ENCODE measurements around the gene TRIM69. TPM values are rescaled to one million over a fixed set of nuclear protein-coding genes. Genes with fewer than 3 reads are reported as not detected.

The TRIM69 gene
- total and polyA plus RNA-seq, 4 donors, result 28.9 to 55.1 (median 46.1) TPM

DNA sequence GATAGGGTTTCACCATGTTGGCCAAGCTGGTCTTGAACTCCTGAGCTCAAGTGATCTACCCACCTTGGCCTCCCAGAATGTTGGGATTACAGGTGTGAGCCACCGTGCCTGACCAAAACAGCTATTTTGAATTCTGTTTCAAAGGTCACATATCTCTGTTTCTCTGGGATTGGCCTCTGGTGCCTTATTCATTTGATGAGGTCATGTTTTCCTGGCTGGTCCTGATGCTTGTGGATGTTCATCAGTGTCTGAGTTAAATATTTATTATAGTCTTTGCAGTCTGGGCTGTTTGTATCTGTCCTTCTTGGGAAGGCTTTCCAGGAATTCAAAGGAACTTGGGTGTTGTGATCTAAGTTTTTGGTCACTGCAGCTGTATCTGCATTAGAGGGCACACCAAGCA is 30.3 kb upstream of the TRIM69 start:
- Histone ChIP-seq H3K27me3 (ENCODE audit: control insufficient read depth, insufficient read depth, low read length) (no peaks in the 10 kb centered on the region), H3K4me1 (ENCODE audit: control insufficient read depth, insufficient read depth, low read length) (no peaks in the 10 kb centered on the region), H3K9me3 (ENCODE audit: control insufficient read depth, insufficient read depth, low read length) (no peaks in the 10 kb centered on the region), H3K27ac (ENCODE audit: low read depth, low read length) (no peak overlapping the region), H3K4me3 (ENCODE audit: low read depth, low read length) (no peak overlapping the region), H3K36me3 (ENCODE audit: control insufficient read depth, insufficient read depth, low read length) (no peaks in the 10 kb centered on the region)
- DNase-seq (ENCODE audit: low read depth in 4 of 6, low spot score in 6 of 6), result no peak
- 100% methylated on average over 1 of the region's 1 CpG for WGBS (ENCODE audit: insufficient coverage)

DNA sequence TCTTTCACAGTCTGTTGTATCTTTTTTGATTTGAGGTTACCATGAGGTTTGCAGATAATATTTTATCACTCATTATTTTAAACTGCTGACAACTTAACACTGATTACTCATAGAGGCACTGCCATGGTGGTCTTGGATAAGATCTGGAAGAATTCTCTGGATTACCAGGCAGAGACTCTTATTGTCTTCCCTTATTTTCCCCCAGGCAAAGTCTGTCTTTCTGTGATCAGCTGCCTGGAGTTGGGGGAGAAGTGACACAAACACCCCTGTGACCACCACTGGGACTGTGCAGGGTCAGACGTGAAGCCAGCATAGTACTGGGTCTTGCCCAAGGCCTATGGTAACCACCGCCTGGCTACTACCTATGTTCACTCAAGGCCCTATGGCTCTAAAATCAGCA is 29.9 kb upstream of the TRIM69 start:
- Histone ChIP-seq H3K27ac (ENCODE audit: low read depth, low read length) (no peak overlapping the region), H3K36me3 (ENCODE audit: control insufficient read depth, insufficient read depth, low read length) (no peaks in the 10 kb centered on the region), H3K4me3 (ENCODE audit: low read depth, low read length) (no peak overlapping the region), H3K9me3 (ENCODE audit: control insufficient read depth, insufficient read depth, low read length) (no peaks in the 10 kb centered on the region), H3K27me3 (ENCODE audit: control insufficient read depth, insufficient read depth, low read length) (no peaks in the 10 kb centered on the region), H3K4me1 (ENCODE audit: control insufficient read depth, insufficient read depth, low read length) (no peaks in the 10 kb centered on the region)
- no peak for DNase-seq (ENCODE audit: low read depth in 4 of 6, low spot score in 6 of 6)
- WGBS (ENCODE audit: insufficient coverage), result 90% methylated on average over 2 of the region's 2 CpGs

DNA sequence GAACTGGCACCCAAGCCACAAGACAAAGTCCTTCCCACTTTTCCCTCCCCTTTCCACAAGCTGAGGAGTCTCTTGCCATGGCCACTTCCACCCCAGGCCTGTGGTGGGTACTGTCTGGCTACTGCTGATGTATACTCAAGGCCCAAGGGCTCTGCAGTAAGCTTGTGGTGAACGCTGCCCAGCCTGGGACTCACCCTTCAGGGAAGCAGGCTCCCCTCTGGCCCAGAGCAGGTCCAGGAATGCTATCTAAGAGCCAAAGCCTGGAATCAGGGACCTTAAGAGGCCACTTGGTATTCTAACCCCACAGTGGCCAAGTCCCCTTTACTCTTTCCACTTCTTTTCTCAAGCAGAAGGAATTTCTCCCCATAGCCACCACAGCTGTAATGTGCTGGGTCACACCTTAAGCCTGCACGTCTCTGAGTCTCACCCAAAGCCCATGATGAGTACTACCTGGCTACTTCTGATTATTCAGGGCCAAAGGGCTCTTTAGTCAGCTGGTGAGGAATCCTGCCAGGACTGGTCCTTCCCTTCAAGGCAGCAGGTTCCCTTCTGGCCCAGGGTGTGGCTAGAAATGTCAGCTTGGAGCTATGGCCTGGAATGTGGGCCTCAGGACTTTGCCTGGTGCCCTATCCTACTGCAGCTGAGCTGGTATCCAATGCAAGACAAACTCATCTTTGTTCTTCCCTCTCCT is 29.2 kb upstream of the TRIM69 start:
- Histone ChIP-seq H3K9me3 (ENCODE audit: control insufficient read depth, insufficient read depth, low read length) (no peaks in the 10 kb centered on the region), H3K4me1 (ENCODE audit: control insufficient read depth, insufficient read depth, low read length) (peaks cover 6% of the 10 kb centered on the region), H3K27ac (ENCODE audit: low read depth, low read length) (no peak overlapping the region), H3K27me3 (ENCODE audit: control insufficient read depth, insufficient read depth, low read length) (no peaks in the 10 kb centered on the region), H3K4me3 (ENCODE audit: low read depth, low read length) (no peak overlapping the region), H3K36me3 (ENCODE audit: control insufficient read depth, insufficient read depth, low read length) (no peaks in the 10 kb centered on the region)
- 83% methylated on average over 2 of the region's 2 CpGs for WGBS (ENCODE audit: insufficient coverage)
- DNase-seq (ENCODE audit: low read depth in 4 of 6, low spot score in 6 of 6), result no peak

DNA sequence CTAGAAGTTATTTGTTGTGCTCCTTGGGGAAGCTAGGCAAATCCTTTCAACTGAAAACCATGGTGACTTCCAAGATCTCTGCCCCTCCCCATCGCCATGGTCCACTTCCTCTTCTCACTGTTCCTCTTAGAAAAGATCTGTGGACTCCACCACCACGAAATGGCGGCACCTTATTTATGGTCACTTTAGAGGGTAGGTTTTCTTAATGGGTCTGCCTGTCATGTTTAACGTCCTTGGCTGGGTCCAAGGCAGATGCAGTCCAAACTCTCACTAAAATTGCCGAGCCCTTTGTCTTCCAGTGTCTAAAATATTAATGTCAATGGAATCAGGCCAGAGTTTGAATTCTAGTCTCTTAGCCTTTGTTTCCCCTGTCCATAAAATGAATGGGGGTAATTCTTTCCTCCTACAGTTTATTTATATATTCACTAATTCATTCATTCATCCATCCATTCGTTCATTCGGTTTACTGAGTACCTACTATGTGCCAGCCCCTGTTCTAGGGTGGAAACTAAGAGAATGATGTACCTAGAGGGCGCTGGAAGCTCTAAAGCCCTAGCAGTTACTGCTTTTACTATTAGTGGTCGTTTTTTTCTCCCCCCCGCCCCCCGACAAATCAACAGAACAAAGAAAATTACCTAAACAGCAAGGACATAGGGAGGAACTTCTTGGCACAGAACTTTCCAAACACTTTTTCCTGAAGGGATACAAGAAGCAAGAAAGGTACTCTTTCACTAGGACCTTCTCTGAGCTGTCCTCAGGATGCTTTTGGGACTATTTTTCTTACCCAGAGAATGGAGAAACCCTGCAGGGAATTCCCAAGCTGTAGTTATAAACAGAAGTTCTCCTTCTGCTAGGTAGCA is 25.9 kb upstream of the TRIM69 start:
- no CpG with 5 or more reads among the region's 11 CpGs for WGBS (ENCODE audit: insufficient coverage)
- Histone ChIP-seq H3K4me3 (ENCODE audit: low read depth, low read length) (peak overlapping the region; percentile 98), H3K9me3 (ENCODE audit: control insufficient read depth, insufficient read depth, low read length) (no peaks in the 10 kb centered on the region), H3K36me3 (ENCODE audit: control insufficient read depth, insufficient read depth, low read length) (no peaks in the 10 kb centered on the region), H3K27ac (ENCODE audit: low read depth, low read length) (peak overlapping the region; percentile 98), H3K27me3 (ENCODE audit: control insufficient read depth, insufficient read depth, low read length) (no peaks in the 10 kb centered on the region), H3K4me1 (ENCODE audit: control insufficient read depth, insufficient read depth, low read length) (peaks cover 12% of the 10 kb centered on the region)
- DNase-seq (ENCODE audit: low read depth in 4 of 6, low spot score in 6 of 6), result peak in 1 of 6 donors; percentile 5

DNA sequence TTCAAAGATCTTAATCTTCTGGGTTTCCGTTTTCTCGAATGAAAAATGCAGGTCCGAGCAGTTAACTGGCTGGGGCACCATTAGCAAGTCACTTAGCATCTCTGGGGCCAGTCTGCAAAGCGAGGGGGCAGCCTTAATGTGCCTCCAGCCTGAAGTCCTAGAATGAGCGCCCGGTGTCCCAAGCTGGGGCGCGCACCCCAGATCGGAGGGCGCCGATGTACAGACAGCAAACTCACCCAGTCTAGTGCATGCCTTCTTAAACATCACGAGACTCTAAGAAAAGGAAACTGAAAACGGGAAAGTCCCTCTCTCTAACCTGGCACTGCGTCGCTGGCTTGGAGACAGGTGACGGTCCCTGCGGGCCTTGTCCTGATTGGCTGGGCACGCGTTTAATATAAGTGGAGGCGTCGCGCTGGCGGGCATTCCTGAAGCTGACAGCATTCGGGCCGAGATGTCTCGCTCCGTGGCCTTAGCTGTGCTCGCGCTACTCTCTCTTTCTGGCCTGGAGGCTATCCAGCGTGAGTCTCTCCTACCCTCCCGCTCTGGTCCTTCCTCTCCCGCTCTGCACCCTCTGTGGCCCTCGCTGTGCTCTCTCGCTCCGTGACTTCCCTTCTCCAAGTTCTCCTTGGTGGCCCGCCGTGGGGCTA is 25.1 kb upstream of the TRIM69 start, which contains the start of the genes B2M and PATL2:
Gene B2M, plus strand, starts transcription at position 422 of the 647 bp plus-strand sequence. Its CDS starts 30 bp downstream, at position 452.
Gene PATL2, minus strand, starts transcription at position 228 of the 647 bp plus-strand sequence. CDS start 34,833 bp downstream, outside the sequence.
- Histone ChIP-seq H3K27ac (ENCODE audit: low read depth, low read length) (peak within 1 kb of the TSS; percentile 98), H3K27me3 (ENCODE audit: control insufficient read depth, insufficient read depth, low read length) (no peaks in the 10 kb centered on the region), H3K36me3 (ENCODE audit: control insufficient read depth, insufficient read depth, low read length) (no peaks in the 10 kb centered on the region), H3K4me1 (ENCODE audit: control insufficient read depth, insufficient read depth, low read length) (peaks cover 12% of the 10 kb centered on the region), H3K4me3 (ENCODE audit: low read depth, low read length) (peak within 1 kb of the TSS; percentile 98), H3K9me3 (ENCODE audit: control insufficient read depth, insufficient read depth, low read length) (no peaks in the 10 kb centered on the region)
- DNase-seq (ENCODE audit: low read depth in 4 of 6, low spot score in 6 of 6), result peak; percentile 89 to 98 (median 92)
- under 1% methylated on average over 37 of the region's 37 CpGs for WGBS (ENCODE audit: insufficient coverage)

DNA sequence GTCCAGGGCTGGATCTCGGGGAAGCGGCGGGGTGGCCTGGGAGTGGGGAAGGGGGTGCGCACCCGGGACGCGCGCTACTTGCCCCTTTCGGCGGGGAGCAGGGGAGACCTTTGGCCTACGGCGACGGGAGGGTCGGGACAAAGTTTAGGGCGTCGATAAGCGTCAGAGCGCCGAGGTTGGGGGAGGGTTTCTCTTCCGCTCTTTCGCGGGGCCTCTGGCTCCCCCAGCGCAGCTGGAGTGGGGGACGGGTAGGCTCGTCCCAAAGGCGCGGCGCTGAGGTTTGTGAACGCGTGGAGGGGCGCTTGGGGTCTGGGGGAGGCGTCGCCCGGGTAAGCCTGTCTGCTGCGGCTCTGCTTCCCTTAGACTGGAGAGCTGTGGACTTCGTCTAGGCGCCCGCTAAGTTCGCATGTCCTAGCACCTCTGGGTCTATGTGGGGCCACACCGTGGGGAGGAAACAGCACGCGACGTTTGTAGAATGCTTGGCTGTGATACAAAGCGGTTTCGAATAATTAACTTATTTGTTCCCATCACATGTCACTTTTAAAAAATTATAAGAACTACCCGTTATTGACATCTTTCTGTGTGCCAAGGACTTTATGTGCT is 24.5 kb upstream of the TRIM69 start:
- no peaks in the 10 kb centered on the region for H3K9me3 ChIP-seq (ENCODE audit: control insufficient read depth, insufficient read depth, low read length)
- 1% methylated on average over 39 of the region's 46 CpGs for WGBS (ENCODE audit: insufficient coverage)
- H3K36me3 ChIP-seq (ENCODE audit: control insufficient read depth, insufficient read depth, low read length), result no peaks in the 10 kb centered on the region
- peak overlapping the region; percentile 98 for H3K4me3 ChIP-seq (ENCODE audit: low read depth, low read length)
- peak in 1 of 6 donors; percentile 35 for DNase-seq (ENCODE audit: low read depth in 4 of 6, low spot score in 6 of 6)
- H3K27me3 ChIP-seq (ENCODE audit: control insufficient read depth, insufficient read depth, low read length), result no peaks in the 10 kb centered on the region
- peaks cover 12% of the 10 kb centered on the region for H3K4me1 ChIP-seq (ENCODE audit: control insufficient read depth, insufficient read depth, low read length)
- H3K27ac ChIP-seq (ENCODE audit: low read depth, low read length), result peak overlapping the region; percentile 98

DNA sequence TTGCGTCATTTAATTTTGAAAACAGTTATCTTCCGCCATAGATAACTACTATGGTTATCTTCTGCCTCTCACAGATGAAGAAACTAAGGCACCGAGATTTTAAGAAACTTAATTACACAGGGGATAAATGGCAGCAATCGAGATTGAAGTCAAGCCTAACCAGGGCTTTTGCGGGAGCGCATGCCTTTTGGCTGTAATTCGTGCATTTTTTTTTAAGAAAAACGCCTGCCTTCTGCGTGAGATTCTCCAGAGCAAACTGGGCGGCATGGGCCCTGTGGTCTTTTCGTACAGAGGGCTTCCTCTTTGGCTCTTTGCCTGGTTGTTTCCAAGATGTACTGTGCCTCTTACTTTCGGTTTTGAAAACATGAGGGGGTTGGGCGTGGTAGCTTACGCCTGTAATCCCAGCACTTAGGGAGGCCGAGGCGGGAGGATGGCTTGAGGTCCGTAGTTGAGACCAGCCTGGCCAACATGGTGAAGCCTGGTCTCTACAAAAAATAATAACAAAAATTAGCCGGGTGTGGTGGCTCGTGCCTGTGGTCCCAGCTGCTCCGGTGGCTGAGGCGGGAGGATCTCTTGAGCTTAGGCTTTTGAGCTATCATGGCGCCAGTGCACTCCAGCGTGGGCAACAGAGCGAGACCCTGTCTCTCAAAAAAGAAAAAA is 23.9 kb upstream of the TRIM69 start:
- Histone ChIP-seq H3K4me1 (ENCODE audit: control insufficient read depth, insufficient read depth, low read length) (peaks cover 12% of the 10 kb centered on the region), H3K9me3 (ENCODE audit: control insufficient read depth, insufficient read depth, low read length) (no peaks in the 10 kb centered on the region), H3K4me3 (ENCODE audit: low read depth, low read length) (peak overlapping the region; percentile 98), H3K36me3 (ENCODE audit: control insufficient read depth, insufficient read depth, low read length) (no peaks in the 10 kb centered on the region), H3K27ac (ENCODE audit: low read depth, low read length) (peak overlapping the region; percentile 98), H3K27me3 (ENCODE audit: control insufficient read depth, insufficient read depth, low read length) (no peaks in the 10 kb centered on the region)
- DNase-seq (ENCODE audit: low read depth in 4 of 6, low spot score in 6 of 6), result peak in 3 of 6 donors; percentile 41 to 78 (median 47)
- WGBS (ENCODE audit: insufficient coverage), result 49% methylated on average over 17 of the region's 24 CpGs

DNA sequence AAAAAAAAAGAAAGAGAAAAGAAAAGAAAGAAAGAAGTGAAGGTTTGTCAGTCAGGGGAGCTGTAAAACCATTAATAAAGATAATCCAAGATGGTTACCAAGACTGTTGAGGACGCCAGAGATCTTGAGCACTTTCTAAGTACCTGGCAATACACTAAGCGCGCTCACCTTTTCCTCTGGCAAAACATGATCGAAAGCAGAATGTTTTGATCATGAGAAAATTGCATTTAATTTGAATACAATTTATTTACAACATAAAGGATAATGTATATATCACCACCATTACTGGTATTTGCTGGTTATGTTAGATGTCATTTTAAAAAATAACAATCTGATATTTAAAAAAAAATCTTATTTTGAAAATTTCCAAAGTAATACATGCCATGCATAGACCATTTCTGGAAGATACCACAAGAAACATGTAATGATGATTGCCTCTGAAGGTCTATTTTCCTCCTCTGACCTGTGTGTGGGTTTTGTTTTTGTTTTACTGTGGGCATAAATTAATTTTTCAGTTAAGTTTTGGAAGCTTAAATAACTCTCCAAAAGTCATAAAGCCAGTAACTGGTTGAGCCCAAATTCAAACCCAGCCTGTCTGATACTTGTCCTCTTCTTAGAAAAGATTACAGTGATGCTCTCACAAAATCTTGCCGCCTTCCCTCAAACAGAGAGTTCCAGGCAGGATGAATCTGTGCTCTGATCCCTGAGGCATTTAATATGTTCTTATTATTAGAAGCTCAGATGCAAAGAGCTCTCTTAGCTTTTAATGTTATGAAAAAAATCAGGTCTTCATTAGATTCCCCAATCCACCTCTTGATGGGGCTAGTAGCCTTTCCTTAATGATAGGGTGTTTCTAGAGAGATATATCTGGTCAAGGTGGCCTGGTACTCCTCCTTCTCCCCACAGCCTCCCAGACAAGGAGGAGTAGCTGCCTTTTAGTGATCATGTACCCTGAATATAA is 23.0 kb upstream of the TRIM69 start:
- DNase-seq (ENCODE audit: low read depth in 4 of 6, low spot score in 6 of 6), result no peak
- Histone ChIP-seq H3K9me3 (ENCODE audit: control insufficient read depth, insufficient read depth, low read length) (no peaks in the 10 kb centered on the region), H3K27ac (ENCODE audit: low read depth, low read length) (peak overlapping the region; percentile 98), H3K4me3 (ENCODE audit: low read depth, low read length) (peak overlapping the region; percentile 98), H3K4me1 (ENCODE audit: control insufficient read depth, insufficient read depth, low read length) (peaks cover 12% of the 10 kb centered on the region), H3K27me3 (ENCODE audit: control insufficient read depth, insufficient read depth, low read length) (no peaks in the 10 kb centered on the region), H3K36me3 (ENCODE audit: control insufficient read depth, insufficient read depth, low read length) (no peaks in the 10 kb centered on the region)
- no CpG with 5 or more reads among the region's 5 CpGs for WGBS (ENCODE audit: insufficient coverage)
